Neural cell (in vitro differentiated cells): ENCODE data around the gene GALNT2.

Experiments used
- CTCF ChIP-seq: fragments of 450-650 bp; IDR thresholded peaks from 2 replicates; pipeline ENCODE4 v1.5.1; 2014; ENCODE audit warnings: antibody characterized with exemption, mild to moderate bottlenecking, moderate library complexity; ENCODE audit not compliant: poor library complexity, severe bottlenecking
- EZH2 ChIP-seq: fragments of 200-600, 300-800 bp; shearing (Covaris generic), sonication (generic); IDR thresholded peaks from 2 replicates; pipeline ENCODE4 v1.6.1; 2014; ENCODE audit warnings: antibody characterized with exemption, low read length, borderline replicate concordance, mild to moderate bottlenecking; ENCODE audit not compliant: insufficient read depth, poor library complexity, severe bottlenecking
- POLR2AphosphoS5 ChIP-seq: IDR thresholded peaks from 2 replicates; pipeline ENCODE4 v1.6.1; 2012
- RAD21 ChIP-seq: fragments of 450-650 bp; conservative IDR thresholded peaks from 2 replicates; pipeline ENCODE4 v1.6.1; 2014; ENCODE audit warnings: antibody characterized with exemption, mild to moderate bottlenecking, moderate library complexity
- TAF1 ChIP-seq: IDR thresholded peaks from 2 replicates; pipeline ENCODE4 v1.6.1; 2012; ENCODE audit warnings: low read depth

- TF ChIP-seq CTCF (no peak), RAD21 (no peak), TAF1 (no peak), POLR2AphosphoS5 (no peak), EZH2 (no peak)
Observed at GRCh38 chr1:230174041-230174440, 107.0 kb downstream of the GALNT2 start.
